ENCODE results near the gene ZNF420. TPM values are rescaled to one million over a fixed set of nuclear protein-coding genes. Genes with fewer than 3 reads are reported as not detected.
"Not testable (repeated sequence)": the region's sequence is repeated elsewhere in the genome, so short reads cannot be mapped to it uniquely, and the experiment has no call there.

Gene ZNF420
- 10 to 100 TPM; 11.3 to 13.2 TPM for total RNA-seq

- DNase-seq = peak; percentile 92
- Mint-ChIP-seq H3K4me1 (peaks cover 30% of the 10 kb centered on the region), H3K4me3 (peak within 1 kb of the TSS; percentile 98), H3K9me3 (peaks cover 27% of the 10 kb centered on the region), H3K36me3 (ENCODE audit: low read depth) (peaks cover 45% of the 10 kb centered on the region), H3K27me3 (no peaks in the 10 kb centered on the region), H3K27ac (peak within 1 kb of the TSS; percentile 81)
- POLR2A ChIA-PET = interaction anchor here (0.7 to 1.8 kb wide), 11 partner anchors 9 to 701 kb away, joined by 3 to 7 read pairs (median 4); partner anchors contain the start of genes ZNF260, ZNF345, ZNF382 and ZNF383
- CTCF ChIA-PET = interaction anchor here (0.7 to 1.2 kb wide), 4 partner anchors 94 to 389 kb away, joined by 3 to 4 read pairs (median 4); partner anchors contain the start of genes ZNF345, ZNF569 and ZNF585A
Observed at GRCh38 chr19:37077934-37078716, at the start of gene ZNF420. TSS of gene ZNF420 (plus strand) at chr19:37078433. CDS start at chr19:37089119, 10,686 bp downstream.

DNA sequence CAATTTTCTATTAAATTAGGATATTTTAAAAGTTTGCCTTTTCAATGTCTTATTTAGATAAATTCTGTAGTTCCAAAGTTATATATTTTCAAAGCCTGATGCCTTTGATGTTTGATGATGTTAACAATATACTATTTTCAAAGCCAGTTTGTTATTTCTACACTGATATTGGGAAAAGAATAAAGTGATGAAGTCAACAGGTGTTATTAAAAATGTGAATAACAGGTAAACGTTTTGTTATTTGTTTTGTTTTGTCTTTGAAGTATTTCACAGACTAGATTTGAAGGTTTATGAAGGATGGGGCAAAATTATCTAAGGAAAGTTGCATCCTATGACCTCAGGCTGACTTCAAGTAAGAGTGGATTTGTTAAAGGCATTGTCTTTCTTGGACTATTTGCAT lies 33.1 kb upstream of the ZNF420 start:
- peaks cover 22% of the 10 kb centered on the region for H3K9me3 Mint-ChIP-seq
- H3K4me3 Mint-ChIP-seq = no peak overlapping the region
- no peaks in the 10 kb centered on the region for H3K27me3 Mint-ChIP-seq
- ChIA-PET CTCF (no interaction called here), POLR2A (no interaction called here)
- H3K27ac Mint-ChIP-seq = no peak overlapping the region
- no peaks in the 10 kb centered on the region for H3K4me1 Mint-ChIP-seq
- no peaks in the 10 kb centered on the region for H3K36me3 Mint-ChIP-seq (ENCODE audit: low read depth)
- DNase-seq = no peak

DNA sequence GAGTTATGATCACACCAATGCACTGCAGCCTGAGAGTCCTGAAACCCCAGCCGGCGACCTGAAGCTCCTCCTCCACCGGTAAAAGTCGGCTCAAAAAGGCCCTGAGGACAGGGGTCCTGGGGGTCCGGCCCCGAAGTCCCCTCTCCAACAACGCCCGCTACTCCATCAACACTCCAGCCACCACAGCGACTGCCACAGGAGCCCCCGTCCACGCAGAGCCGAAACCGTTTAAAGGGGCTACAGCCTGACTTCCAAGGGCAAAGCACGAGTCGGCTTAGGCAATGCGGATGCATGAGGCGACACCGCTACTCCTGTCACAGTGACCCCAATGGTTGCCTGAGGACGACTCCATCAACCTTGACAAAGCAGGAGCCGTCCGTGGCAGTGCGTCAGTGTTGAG lies 22.9 kb upstream of the ZNF420 start:
- CTCF ChIA-PET = no interaction called here
- Mint-ChIP-seq H3K9me3 (peaks cover 57% of the 10 kb centered on the region), H3K27me3 (no peaks in the 10 kb centered on the region), H3K27ac (no peak overlapping the region), H3K36me3 (ENCODE audit: low read depth) (peaks cover 3% of the 10 kb centered on the region), H3K4me3 (no peak overlapping the region), H3K4me1 (no peaks in the 10 kb centered on the region)
- POLR2A ChIA-PET = no interaction called here
- no peak for DNase-seq

GRCh38 chr19:37056776-37057175 lies 21.5 kb upstream of the ZNF420 start:
- ChIA-PET POLR2A (no interaction called here), CTCF (no interaction called here)
- H3K36me3 Mint-ChIP-seq (ENCODE audit: low read depth) = peaks cover 3% of the 10 kb centered on the region
- no peak overlapping the region for H3K27ac Mint-ChIP-seq
- H3K4me1 Mint-ChIP-seq = no peaks in the 10 kb centered on the region
- DNase-seq = no peak
- peaks cover 61% of the 10 kb centered on the region for H3K9me3 Mint-ChIP-seq
- H3K4me3 Mint-ChIP-seq = no peak overlapping the region
- H3K27me3 Mint-ChIP-seq = no peaks in the 10 kb centered on the region

GRCh38 chr19:37059142-37059541 lies 19.1 kb upstream of the ZNF420 start:
- Mint-ChIP-seq H3K27ac (no peak overlapping the region), H3K9me3 (peaks cover 59% of the 10 kb centered on the region), H3K27me3 (no peaks in the 10 kb centered on the region), H3K4me1 (no peaks in the 10 kb centered on the region), H3K4me3 (no peak overlapping the region), H3K36me3 (ENCODE audit: low read depth) (peaks cover 3% of the 10 kb centered on the region)
- POLR2A ChIA-PET = no interaction called here
- CTCF ChIA-PET = no interaction called here
- DNase-seq = no peak

DNA sequence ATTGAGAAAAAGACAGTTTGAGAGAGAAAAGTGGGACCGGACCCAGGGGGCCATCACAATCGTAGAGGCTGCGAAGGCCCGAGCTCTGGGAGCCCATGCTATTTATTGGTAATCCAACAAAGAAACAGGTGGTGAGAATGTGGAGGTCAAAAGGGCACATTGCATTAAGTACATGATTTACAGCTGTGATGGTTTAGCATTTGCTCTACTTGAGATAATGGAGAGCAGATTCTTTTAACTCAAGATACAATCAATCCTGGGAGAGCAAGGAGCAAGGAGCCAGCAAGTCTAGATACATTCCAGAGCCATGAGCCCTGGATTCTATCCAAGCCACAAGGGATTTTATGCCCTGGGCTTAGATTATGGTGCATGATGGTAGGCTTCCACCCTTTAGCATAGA lies 13.3 kb upstream of the ZNF420 start:
- CTCF ChIA-PET; H3K27ac Mint-ChIP-seq; H3K27me3 Mint-ChIP-seq; H3K4me1 Mint-ChIP-seq; H3K4me3 Mint-ChIP-seq; H3K36me3 Mint-ChIP-seq (ENCODE audit: low read depth); POLR2A ChIA-PET; DNase-seq: not testable (repeated sequence)
- peaks cover 55% of the 10 kb centered on the region for H3K9me3 Mint-ChIP-seq

DNA sequence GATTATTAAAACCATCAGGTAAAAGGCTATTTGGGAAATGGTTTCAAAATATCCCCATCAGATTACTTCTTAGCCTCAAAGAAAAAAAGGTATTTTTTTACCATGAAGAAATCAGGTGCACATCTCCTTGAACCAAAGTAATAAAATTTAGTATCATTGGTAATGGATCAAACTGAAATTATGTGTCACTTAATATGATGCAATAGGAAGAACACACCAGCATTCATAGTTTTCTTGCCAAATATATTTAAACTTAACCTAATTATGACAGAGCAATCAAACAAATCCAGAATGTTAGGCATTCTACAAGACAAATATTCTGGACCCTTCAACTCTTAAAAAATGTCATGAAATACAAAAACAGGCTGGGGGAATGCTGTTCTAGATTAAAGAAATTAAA lies 4.1 kb upstream of the ZNF420 start:
- H3K36me3 Mint-ChIP-seq (ENCODE audit: low read depth) = peaks cover 22% of the 10 kb centered on the region
- H3K4me3 Mint-ChIP-seq = no peak overlapping the region
- H3K9me3 Mint-ChIP-seq = peaks cover 16% of the 10 kb centered on the region
- no peak for DNase-seq
- POLR2A ChIA-PET = no interaction called here
- CTCF ChIA-PET = no interaction called here
- no peak overlapping the region for H3K27ac Mint-ChIP-seq
- no peaks in the 10 kb centered on the region for H3K27me3 Mint-ChIP-seq
- peaks cover 21% of the 10 kb centered on the region for H3K4me1 Mint-ChIP-seq

GRCh38 chr19:37074819-37075362 lies 3.3 kb upstream of the ZNF420 start:
- ChIA-PET POLR2A (no interaction called here), CTCF (no interaction called here)
- Mint-ChIP-seq H3K4me3 (no peak overlapping the region), H3K9me3 (peaks cover 13% of the 10 kb centered on the region), H3K4me1 (peaks cover 27% of the 10 kb centered on the region), H3K36me3 (ENCODE audit: low read depth) (peaks cover 25% of the 10 kb centered on the region), H3K27ac (no peak overlapping the region), H3K27me3 (no peaks in the 10 kb centered on the region)
- no peak for DNase-seq

GRCh38 chr19:37076524-37076923 lies 1.7 kb upstream of the ZNF420 start:
- Mint-ChIP-seq H3K4me1 (peaks cover 30% of the 10 kb centered on the region), H3K36me3 (ENCODE audit: low read depth) (peaks cover 35% of the 10 kb centered on the region), H3K9me3 (peaks cover 23% of the 10 kb centered on the region), H3K4me3 (peak overlapping the region; percentile 32)
- H3K27ac Mint-ChIP-seq, DNase-seq, H3K27me3 Mint-ChIP-seq, POLR2A ChIA-PET: not testable (repeated sequence)
- CTCF ChIA-PET = interaction anchor here (1.2 kb wide), 1 partner anchor 226 kb away, joined by 3 read pairs; the partner anchor contains the start of gene ZNF345

DNA sequence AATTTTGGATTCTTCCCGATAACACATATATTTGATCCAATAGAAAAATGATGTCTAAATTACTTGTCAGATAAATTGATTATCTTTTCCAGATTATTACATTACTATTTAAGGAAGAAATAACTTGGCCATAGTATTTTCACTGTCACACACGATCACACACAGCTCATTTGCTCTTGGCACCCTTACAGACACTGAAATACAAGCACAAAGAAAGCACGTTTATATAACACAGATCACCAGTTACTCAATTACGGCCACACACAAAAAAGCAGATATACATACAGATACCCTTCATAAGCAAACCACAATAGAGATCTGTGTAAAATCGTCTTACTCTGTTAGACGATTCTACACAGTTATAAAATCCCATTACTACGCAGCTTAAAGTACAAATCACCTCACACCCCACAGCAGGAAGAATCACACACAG lies 716 bp upstream of the ZNF420 start:
- Mint-ChIP-seq H3K36me3 (ENCODE audit: low read depth) (peaks cover 44% of the 10 kb centered on the region), H3K27me3 (no peaks in the 10 kb centered on the region), H3K27ac (peak overlapping the region; percentile 81), H3K4me3 (peak overlapping the region; percentile 98), H3K4me1 (peaks cover 30% of the 10 kb centered on the region), H3K9me3 (peaks cover 26% of the 10 kb centered on the region)
- POLR2A ChIA-PET = interaction anchor here (0.7 to 1.8 kb wide), 11 partner anchors 8 to 702 kb away, joined by 3 to 7 read pairs (median 4); partner anchors contain the start of genes ZNF260, ZNF345, ZNF382 and ZNF383
- CTCF ChIA-PET = interaction anchor here (1.0 to 1.2 kb wide), 3 partner anchors 95 to 390 kb away, joined by 3 to 4 read pairs (median 4); partner anchors contain the start of genes ZNF345, ZNF569 and ZNF585A
- DNase-seq = no peak

DNA sequence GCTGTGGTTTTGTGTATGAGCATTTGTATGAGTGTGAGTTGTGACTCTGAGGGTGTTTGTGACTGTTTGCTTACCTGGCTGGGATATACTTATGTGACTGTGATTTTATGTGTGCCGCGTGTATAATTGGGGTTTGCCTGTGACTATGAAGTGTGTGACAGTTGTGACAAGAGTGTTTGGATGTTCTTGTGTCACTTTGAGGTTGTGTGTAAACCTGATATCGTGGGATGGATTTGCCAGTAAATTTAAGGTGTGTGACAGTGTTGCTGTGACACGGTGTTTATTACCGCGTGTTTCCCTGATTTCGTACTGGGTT lies 442 bp downstream of the ZNF420 start:
- ChIA-PET POLR2A (interaction anchor here (1.0 to 1.8 kb wide), 7 partner anchors 105 to 473 kb away, joined by 3 to 7 read pairs (median 5); partner anchors contain the start of genes ZNF345, ZNF382, ZNF383 and ZNF569), CTCF (interaction anchor here (0.7 to 1.1 kb wide), 2 partner anchors 228 to 389 kb away, joined by 3 to 4 read pairs; partner anchors contain the start of genes ZNF345 and ZNF569)
- Mint-ChIP-seq H3K4me3 (peak overlapping the region; percentile 98), H3K36me3 (ENCODE audit: low read depth) (peaks cover 48% of the 10 kb centered on the region), H3K9me3 (peaks cover 30% of the 10 kb centered on the region), H3K4me1 (peaks cover 30% of the 10 kb centered on the region), H3K27me3 (no peaks in the 10 kb centered on the region), H3K27ac (peak overlapping the region; percentile 81)
- no peak for DNase-seq

DNA sequence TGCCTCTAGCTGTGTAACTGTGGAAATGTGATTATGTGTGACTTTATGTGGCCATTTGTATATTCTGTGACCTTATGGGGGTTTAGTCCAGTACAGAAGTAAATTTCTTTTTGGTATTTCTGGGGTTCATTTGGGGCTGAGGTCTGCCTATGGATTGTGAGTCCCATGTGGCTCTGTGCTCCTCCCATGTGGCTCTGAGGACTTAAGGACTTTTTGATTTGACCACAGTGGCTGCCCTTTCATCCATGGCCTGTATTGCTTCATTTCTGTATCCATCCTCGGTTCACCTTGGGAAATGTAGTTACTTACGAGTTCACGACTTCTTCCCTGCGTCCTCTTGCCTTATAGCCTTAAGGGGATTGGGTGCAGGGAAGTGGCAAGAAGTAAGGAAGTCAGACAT lies 1.0 kb downstream of the ZNF420 start:
- no peak for DNase-seq
- Mint-ChIP-seq H3K27me3 (no peaks in the 10 kb centered on the region), H3K4me3 (peak overlapping the region; percentile 98), H3K9me3 (peaks cover 30% of the 10 kb centered on the region), H3K27ac (peak overlapping the region; percentile 81), H3K4me1 (peaks cover 30% of the 10 kb centered on the region), H3K36me3 (ENCODE audit: low read depth) (peaks cover 48% of the 10 kb centered on the region)
- ChIA-PET POLR2A (interaction anchor here (1.8 kb wide), 1 partner anchor 307 kb away, joined by 4 read pairs; the partner anchor contains the start of gene ZNF850), CTCF (no interaction called here)

- Mint-ChIP-seq H3K27me3 (no peaks in the 10 kb centered on the region), H3K27ac (no peak overlapping the region), H3K36me3 (ENCODE audit: low read depth) (peaks cover 55% of the 10 kb centered on the region), H3K4me1 (peaks cover 26% of the 10 kb centered on the region), H3K4me3 (no peak overlapping the region), H3K9me3 (peaks cover 43% of the 10 kb centered on the region)
- ChIA-PET POLR2A (no interaction called here), CTCF (no interaction called here)
- no peak for DNase-seq
Observed at GRCh38 chr19:37082307-37082706, 4.1 kb downstream of the ZNF420 start.

Measured in activated CD4-positive, alpha-beta memory T cell treated with anti-CD3 and anti-CD28 coated beads, Interleukin-2, amount 10 ng/mL, durations not matched to agents 7 days and 5 days (primary cell).